Measurements from ENCODE around the gene FGGY. TPM values are rescaled to one million over a fixed set of nuclear protein-coding genes. Genes with fewer than 3 reads are reported as not detected.

FGGY gene
- total RNA-seq, 1 experiment from 2014 or later, result 17.8 TPM

GRCh38 chr1:59541161-59541560 lies 244.3 kb downstream of the FGGY start:
- Histone ChIP-seq H3K4me3 (no peak overlapping the region), H4K20me1 (ENCODE audit: insufficient read depth) (no peaks in the 10 kb centered on the region), H3K36me3 (ENCODE audit: low read depth) (no peaks in the 10 kb centered on the region), H3K4me2 (no peak overlapping the region), H3K27ac (no peak overlapping the region), H3K79me2 (ENCODE audit: low read depth) (no peaks in the 10 kb centered on the region), H3K9me3 (ENCODE audit: insufficient read depth, low read depth) (no peaks in the 10 kb centered on the region), H3F3A (ENCODE audit: insufficient read depth, low read depth) (no peaks in the 10 kb centered on the region), H3K4me1 (replicated peaks; ENCODE audit: insufficient read depth) (no peaks in the 10 kb centered on the region), H3K9me2 (ENCODE audit: insufficient read depth) (no peaks in the 10 kb centered on the region), H3K27me3 (ENCODE audit: insufficient read depth, low read depth) (no peaks in the 10 kb centered on the region), H2AFZ (no peak overlapping the region)
- BruUV-seq (replicated peaks), result no TSS peak
- DNase-seq, result no peak
- TF ChIP-seq CTCF (conservative IDR thresholded peaks at IDR 0.05) (no peak), EZH2 (IDR thresholded peaks at IDR 0.05; ENCODE audit: low read depth) (no peak)
- intact Hi-C loops (cut with micrococcal nuclease; ENCODE audit: unreplicated experiment), result no loop called here
- ChIA-PET CTCF (no interaction called here), POLR2A (ENCODE audit: unreplicated experiment) (interaction anchor here (0.7 kb wide), 1 partner anchor 377 kb away, joined by 9 read pairs; no protein-coding TSS in a partner anchor)

GRCh38 chr1:59541891-59542290 lies 245.0 kb downstream of the FGGY start:
- no peak for DNase-seq
- no TSS peak for BruUV-seq (replicated peaks)
- Histone ChIP-seq H4K20me1 (ENCODE audit: insufficient read depth) (no peaks in the 10 kb centered on the region), H3K4me2 (no peak overlapping the region), H3K27me3 (ENCODE audit: insufficient read depth, low read depth) (no peaks in the 10 kb centered on the region), H3K9me3 (ENCODE audit: insufficient read depth, low read depth) (no peaks in the 10 kb centered on the region), H3K36me3 (ENCODE audit: low read depth) (no peaks in the 10 kb centered on the region), H3K27ac (no peak overlapping the region), H3K4me3 (no peak overlapping the region), H3F3A (ENCODE audit: insufficient read depth, low read depth) (no peaks in the 10 kb centered on the region), H3K4me1 (replicated peaks; ENCODE audit: insufficient read depth) (no peaks in the 10 kb centered on the region), H3K79me2 (ENCODE audit: low read depth) (no peaks in the 10 kb centered on the region), H2AFZ (no peak overlapping the region), H3K9me2 (ENCODE audit: insufficient read depth) (no peaks in the 10 kb centered on the region)
- CTCF ChIA-PET, result no interaction called here
- intact Hi-C loops (cut with micrococcal nuclease; ENCODE audit: unreplicated experiment), result no loop called here
- TF ChIP-seq EZH2 (IDR thresholded peaks at IDR 0.05; ENCODE audit: low read depth) (no peak), CTCF (conservative IDR thresholded peaks at IDR 0.05) (no peak)
- POLR2A ChIA-PET (ENCODE audit: unreplicated experiment), result interaction anchor here (0.7 kb wide), 1 partner anchor 378 kb away, joined by 9 read pairs; no protein-coding TSS in a partner anchor

GRCh38 chr1:59543211-59543668 lies 246.3 kb downstream of the FGGY start:
- intact Hi-C loops (cut with micrococcal nuclease; ENCODE audit: unreplicated experiment), result no loop called here
- Histone ChIP-seq H3K4me3 (no peak overlapping the region), H3K4me1 (replicated peaks; ENCODE audit: insufficient read depth) (no peaks in the 10 kb centered on the region), H3K4me2 (no peak overlapping the region), H2AFZ (no peak overlapping the region), H3F3A (ENCODE audit: insufficient read depth, low read depth) (no peaks in the 10 kb centered on the region), H3K79me2 (ENCODE audit: low read depth) (no peaks in the 10 kb centered on the region), H3K27ac (no peak overlapping the region), H3K9me3 (ENCODE audit: insufficient read depth, low read depth) (no peaks in the 10 kb centered on the region), H3K36me3 (ENCODE audit: low read depth) (no peaks in the 10 kb centered on the region), H4K20me1 (ENCODE audit: insufficient read depth) (no peaks in the 10 kb centered on the region), H3K9me2 (ENCODE audit: insufficient read depth) (no peaks in the 10 kb centered on the region), H3K27me3 (ENCODE audit: insufficient read depth, low read depth) (no peaks in the 10 kb centered on the region)
- TF ChIP-seq EZH2 (IDR thresholded peaks at IDR 0.05; ENCODE audit: low read depth) (no peak), CTCF (conservative IDR thresholded peaks at IDR 0.05) (no peak)
- POLR2A ChIA-PET (ENCODE audit: unreplicated experiment), result no interaction called here
- CTCF ChIA-PET, result no interaction called here
- BruUV-seq (replicated peaks), result no TSS peak
- no peak for DNase-seq
